Keratinocyte (primary cell): ENCODE data around the gene DPP8.

Experiments
- EZH2 ChIP-seq: IDR thresholded peaks from one replicate; pipeline ENCODE4 v1.6.1; 2012; ENCODE audit warnings: inconsistent platforms, mild to moderate bottlenecking, low read length, moderate library complexity
- TF ChIP-seq, protein P1 (sequence below), 3 experiments: IDR thresholded peaks in 1 of 3; conservative IDR thresholded peaks in 1 of 3; optimal IDR thresholded peaks in 1 of 3; 2 replicates in 2 of 3; 3 replicates in 1 of 3; pipeline versions ENCODE3 to v1.5.1; 2011; ENCODE audit warnings: low read length in 3 of 3, mild to moderate bottlenecking in 3 of 3, moderate library complexity in 2 of 3, control low read depth in 1 of 3, inconsistent platforms in 1 of 3; ENCODE audit not compliant: insufficient read depth in 2 of 3; ENCODE audit errors: extremely low read depth in 1 of 3

DNA sequence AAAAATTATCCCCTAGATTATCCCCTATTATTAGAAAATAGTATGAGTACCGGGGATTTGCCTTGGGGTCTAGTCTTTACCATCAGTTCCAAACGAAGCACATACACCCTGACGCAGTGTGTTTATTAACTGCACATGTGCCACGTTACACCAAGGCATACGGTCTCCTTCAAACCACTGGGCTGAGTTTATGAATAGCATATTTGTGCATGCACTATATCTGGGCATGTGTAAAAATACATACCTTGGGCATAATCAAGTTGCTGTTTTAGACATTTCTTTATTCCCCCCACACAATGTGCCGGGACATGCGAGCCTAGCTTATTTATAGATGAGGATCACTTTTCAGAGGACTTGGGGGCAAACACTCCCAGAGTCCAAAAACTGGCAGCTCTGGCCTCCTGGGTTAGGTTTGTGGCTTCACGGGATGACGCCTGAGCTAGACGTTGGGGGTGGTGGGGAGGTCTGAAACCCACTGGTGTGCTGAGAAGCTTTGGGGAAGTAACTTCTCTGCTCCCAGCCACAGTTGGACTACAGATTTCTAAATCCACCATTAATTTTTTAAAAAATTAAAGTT lies 111.0 kb downstream of the DPP8 start:
- TF ChIP-seq, protein P1, sequence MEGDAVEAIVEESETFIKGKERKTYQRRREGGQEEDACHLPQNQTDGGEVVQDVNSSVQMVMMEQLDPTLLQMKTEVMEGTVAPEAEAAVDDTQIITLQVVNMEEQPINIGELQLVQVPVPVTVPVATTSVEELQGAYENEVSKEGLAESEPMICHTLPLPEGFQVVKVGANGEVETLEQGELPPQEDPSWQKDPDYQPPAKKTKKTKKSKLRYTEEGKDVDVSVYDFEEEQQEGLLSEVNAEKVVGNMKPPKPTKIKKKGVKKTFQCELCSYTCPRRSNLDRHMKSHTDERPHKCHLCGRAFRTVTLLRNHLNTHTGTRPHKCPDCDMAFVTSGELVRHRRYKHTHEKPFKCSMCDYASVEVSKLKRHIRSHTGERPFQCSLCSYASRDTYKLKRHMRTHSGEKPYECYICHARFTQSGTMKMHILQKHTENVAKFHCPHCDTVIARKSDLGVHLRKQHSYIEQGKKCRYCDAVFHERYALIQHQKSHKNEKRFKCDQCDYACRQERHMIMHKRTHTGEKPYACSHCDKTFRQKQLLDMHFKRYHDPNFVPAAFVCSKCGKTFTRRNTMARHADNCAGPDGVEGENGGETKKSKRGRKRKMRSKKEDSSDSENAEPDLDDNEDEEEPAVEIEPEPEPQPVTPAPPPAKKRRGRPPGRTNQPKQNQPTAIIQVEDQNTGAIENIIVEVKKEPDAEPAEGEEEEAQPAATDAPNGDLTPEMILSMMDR (optimal IDR thresholded peaks at IDR 0.05 in 1 of 3, IDR thresholded peaks at IDR 0.05 in 1 of 3, conservative IDR thresholded peaks at IDR 0.05 in 1 of 3; ENCODE audit: extremely low read depth in 1 of 3, insufficient read depth in 2 of 3, low read length in 3 of 3): no peak
- no peak for TF ChIP-seq EZH2
